HUES6 (cell line): ENCODE measurements around the gene ERGIC2.

ENCODE experiments used
- H3K27ac ChIP-seq: 2 replicates; pipeline ENCODE4 v1.7.0; 2013; ENCODE audit warnings: low read depth, mild to moderate bottlenecking, low read length, inconsistent platforms
- H3K27me3 ChIP-seq: 2 replicates; pipeline ENCODE4 v1.6.1; 2013; ENCODE audit warnings: low read length; ENCODE audit not compliant: control insufficient read depth, insufficient read depth
- H3K36me3 ChIP-seq: 2 replicates; pipeline ENCODE4 v1.6.1; 2013; ENCODE audit warnings: low read length; ENCODE audit not compliant: control insufficient read depth, insufficient read depth
- H3K4me1 ChIP-seq: 2 replicates; pipeline ENCODE4 v1.6.1; 2013; ENCODE audit warnings: low read length; ENCODE audit not compliant: control insufficient read depth, insufficient read depth
- H3K4me3 ChIP-seq: 2 replicates; pipeline ENCODE4 v1.5.1; 2013; ENCODE audit warnings: low read depth, low read length
- H3K9ac ChIP-seq: one replicate; pipeline ENCODE4 v1.6.1; 2013; ENCODE audit warnings: mild to moderate bottlenecking, low read length
- H3K9me3 ChIP-seq: 2 replicates; pipeline ENCODE4 v1.6.1; 2013; ENCODE audit warnings: low read depth, low read length; ENCODE audit not compliant: control insufficient read depth, insufficient read depth

The ERGIC2 gene

GRCh38 chr12:29374913-29375312, 6.1 kb downstream of the ERGIC2 start:
- no peak overlapping the region for H3K4me3 ChIP-seq
- no peak overlapping the region for H3K27ac ChIP-seq
- H3K9ac ChIP-seq: no peak overlapping the region
- no peaks in the 10 kb centered on the region for H3K27me3 ChIP-seq
- H3K4me1 ChIP-seq: peaks cover 2% of the 10 kb centered on the region; the same call in 1 of the 2 replicates
- no peaks in the 10 kb centered on the region for H3K9me3 ChIP-seq
- H3K36me3 ChIP-seq: peaks cover 14% of the 10 kb centered on the region

GRCh38 chr12:29374012-29374411, 7.0 kb downstream of the ERGIC2 start:
- H3K4me1 ChIP-seq: no peaks in the 10 kb centered on the region
- H3K27me3 ChIP-seq: no peaks in the 10 kb centered on the region
- no peak overlapping the region for H3K9ac ChIP-seq
- peaks cover 22% of the 10 kb centered on the region for H3K36me3 ChIP-seq
- no peak overlapping the region for H3K27ac ChIP-seq
- no peaks in the 10 kb centered on the region for H3K9me3 ChIP-seq
- no peak overlapping the region for H3K4me3 ChIP-seq

GRCh38 chr12:29365091-29365490, 15.9 kb downstream of the ERGIC2 start:
- no peaks in the 10 kb centered on the region for H3K27me3 ChIP-seq
- H3K9ac ChIP-seq: no peak overlapping the region
- H3K27ac ChIP-seq: no peak overlapping the region
- H3K4me3 ChIP-seq: no peak overlapping the region
- no peaks in the 10 kb centered on the region for H3K4me1 ChIP-seq
- H3K36me3 ChIP-seq: peaks cover 44% of the 10 kb centered on the region
- no peaks in the 10 kb centered on the region for H3K9me3 ChIP-seq

- Histone ChIP-seq H3K4me1 (no peaks in the 10 kb centered on the region), H3K36me3 (peaks cover 33% of the 10 kb centered on the region), H3K9me3 (no peaks in the 10 kb centered on the region), H3K4me3 (no peak overlapping the region), H3K9ac (no peak overlapping the region), H3K27me3 (no peaks in the 10 kb centered on the region), H3K27ac (no peak overlapping the region)
Measured at GRCh38 chr12:29354954-29355353, 26.0 kb downstream of the ERGIC2 start.

GRCh38 chr12:29350080-29350479, 30.9 kb downstream of the ERGIC2 start:
- H3K27me3 ChIP-seq: no peaks in the 10 kb centered on the region
- H3K27ac ChIP-seq: no peak overlapping the region
- no peaks in the 10 kb centered on the region for H3K4me1 ChIP-seq
- no peak overlapping the region for H3K9ac ChIP-seq
- H3K4me3 ChIP-seq: no peak overlapping the region
- H3K36me3 ChIP-seq: peaks cover 31% of the 10 kb centered on the region
- no peaks in the 10 kb centered on the region for H3K9me3 ChIP-seq

- no peak overlapping the region for H3K27ac ChIP-seq
- no peaks in the 10 kb centered on the region for H3K27me3 ChIP-seq
- H3K9me3 ChIP-seq: no peaks in the 10 kb centered on the region
- no peaks in the 10 kb centered on the region for H3K4me1 ChIP-seq
- no peak overlapping the region for H3K4me3 ChIP-seq
- peaks cover 33% of the 10 kb centered on the region for H3K36me3 ChIP-seq
- no peak overlapping the region for H3K9ac ChIP-seq
Measured at GRCh38 chr12:29346769-29347421, 34.1 kb downstream of the ERGIC2 start.

- Histone ChIP-seq H3K4me3 (no peak overlapping the region), H3K4me1 (no peaks in the 10 kb centered on the region), H3K36me3 (peaks cover 38% of the 10 kb centered on the region), H3K9ac (no peak overlapping the region), H3K27me3 (no peaks in the 10 kb centered on the region), H3K27ac (no peak overlapping the region), H3K9me3 (no peaks in the 10 kb centered on the region)
Measured at GRCh38 chr12:29343022-29343799, 37.8 kb downstream of the ERGIC2 start.

- H3K4me1 ChIP-seq: no peaks in the 10 kb centered on the region
- H3K27ac ChIP-seq: no peak overlapping the region
- peaks cover 17% of the 10 kb centered on the region for H3K36me3 ChIP-seq
- no peaks in the 10 kb centered on the region for H3K9me3 ChIP-seq
- H3K27me3 ChIP-seq: no peaks in the 10 kb centered on the region
- no peak overlapping the region for H3K4me3 ChIP-seq
- H3K9ac ChIP-seq: no peak overlapping the region
Measured at GRCh38 chr12:29337325-29337724, 43.6 kb downstream of the ERGIC2 start.

GRCh38 chr12:29334937-29335336, 46.0 kb downstream of the ERGIC2 start:
- Histone ChIP-seq H3K9ac (no peak overlapping the region), H3K27ac (no peak overlapping the region), H3K27me3 (no peaks in the 10 kb centered on the region), H3K4me1 (no peaks in the 10 kb centered on the region), H3K36me3 (peaks cover 6% of the 10 kb centered on the region; the same call in 1 of the 2 replicates), H3K9me3 (no peaks in the 10 kb centered on the region), H3K4me3 (no peak overlapping the region)

- H3K9me3 ChIP-seq: no peaks in the 10 kb centered on the region
- no peaks in the 10 kb centered on the region for H3K27me3 ChIP-seq
- H3K27ac ChIP-seq: no peak overlapping the region
- no peaks in the 10 kb centered on the region for H3K4me1 ChIP-seq
- no peak overlapping the region for H3K9ac ChIP-seq
- no peak overlapping the region for H3K4me3 ChIP-seq
- peaks cover 4% of the 10 kb centered on the region; the same call in 1 of the 2 replicates for H3K36me3 ChIP-seq
Measured at GRCh38 chr12:29333178-29333577, 47.8 kb downstream of the ERGIC2 start.

- Histone ChIP-seq H3K9me3 (no peaks in the 10 kb centered on the region), H3K36me3 (peaks cover 4% of the 10 kb centered on the region; the same call in 1 of the 2 replicates), H3K4me1 (no peaks in the 10 kb centered on the region), H3K4me3 (no peak overlapping the region), H3K27ac (no peak overlapping the region), H3K27me3 (no peaks in the 10 kb centered on the region), H3K9ac (no peak overlapping the region)
Measured at GRCh38 chr12:29329411-29329810, 51.6 kb downstream of the ERGIC2 start.
